NCI-H128 (cell line): ENCODE measurements around the gene BFSP1.

ENCODE experiments used
- DNase-seq: peaks from one replicate; lab custom pipeline; 2025; ENCODE audit not compliant: unreplicated experiment; lab: John Stamatoyannopoulos, UW

BFSP1 gene

GRCh38 chr20:17468073-17468840 lies 62.9 kb downstream of the BFSP1 start:
- DNase-seq: no peak

GRCh38 chr20:17467120-17467655 lies 64.0 kb downstream of the BFSP1 start:
- DNase-seq: no peak

GRCh38 chr20:17466641-17467040 lies 64.5 kb downstream of the BFSP1 start:
- no peak for DNase-seq

- DNase-seq: no peak
Observed at GRCh38 chr20:17465236-17465635, 65.9 kb downstream of the BFSP1 start.

GRCh38 chr20:17463711-17464110 lies 67.5 kb downstream of the BFSP1 start:
- DNase-seq: no peak

- no peak for DNase-seq
Observed at GRCh38 chr20:17461941-17462340, 69.2 kb downstream of the BFSP1 start.

GRCh38 chr20:17460119-17460518 lies 71.1 kb downstream of the BFSP1 start:
- DNase-seq: no peak

- DNase-seq: no peak
Observed at GRCh38 chr20:17457588-17458190, 73.5 kb downstream of the BFSP1 start.

- no peak for DNase-seq
Observed at GRCh38 chr20:17457079-17457478, 74.1 kb downstream of the BFSP1 start.

GRCh38 chr20:17456279-17456678 lies 74.9 kb downstream of the BFSP1 start:
- DNase-seq: no peak

- no peak for DNase-seq
Observed at GRCh38 chr20:17453592-17453991, 77.6 kb downstream of the BFSP1 start.

GRCh38 chr20:17452441-17452840 lies 78.7 kb downstream of the BFSP1 start:
- no peak for DNase-seq

- DNase-seq: no peak
Observed at GRCh38 chr20:17449031-17449430, 82.1 kb downstream of the BFSP1 start.

- no peak for DNase-seq
Observed at GRCh38 chr20:17448071-17448470, 83.1 kb downstream of the BFSP1 start.

GRCh38 chr20:17446171-17446570 lies 85.0 kb downstream of the BFSP1 start:
- no peak for DNase-seq

- no peak for DNase-seq
Observed at GRCh38 chr20:17445543-17445942, 85.6 kb downstream of the BFSP1 start.

GRCh38 chr20:17444091-17444490 lies 87.1 kb downstream of the BFSP1 start:
- no peak for DNase-seq
